ENCODE measurements around the gene ENTPD5. TPM values are rescaled to one million over a fixed set of nuclear protein-coding genes. Genes with fewer than 3 reads are reported as not detected.
A peak's percentile ranks its signal among the peaks of the same experiment; 100 is the strongest.

The ENTPD5 gene
- total RNA-seq, 1 donor from 2014 or later = 13.7 TPM

DNA sequence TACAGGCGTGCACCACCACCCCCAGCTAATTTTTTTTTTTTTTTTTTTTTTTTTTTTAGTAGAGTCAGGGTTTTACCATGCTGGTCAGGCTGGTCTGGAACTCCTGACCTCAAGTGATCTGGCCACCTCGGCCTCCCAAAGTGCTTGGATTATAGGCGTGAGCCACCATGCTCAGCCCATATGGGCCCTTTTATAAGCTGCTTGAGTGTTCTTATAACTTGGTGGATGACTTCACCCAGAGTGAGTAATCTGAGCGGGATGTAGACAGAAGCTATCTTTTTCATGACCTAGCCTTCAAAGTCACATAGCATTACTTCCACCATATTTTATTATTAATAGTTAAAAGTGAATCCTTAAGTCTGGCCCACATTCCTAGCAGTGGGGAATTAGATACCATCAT lies 16.5 kb upstream of the ENTPD5 start:
- TF ChIP-seq, protein P1, sequence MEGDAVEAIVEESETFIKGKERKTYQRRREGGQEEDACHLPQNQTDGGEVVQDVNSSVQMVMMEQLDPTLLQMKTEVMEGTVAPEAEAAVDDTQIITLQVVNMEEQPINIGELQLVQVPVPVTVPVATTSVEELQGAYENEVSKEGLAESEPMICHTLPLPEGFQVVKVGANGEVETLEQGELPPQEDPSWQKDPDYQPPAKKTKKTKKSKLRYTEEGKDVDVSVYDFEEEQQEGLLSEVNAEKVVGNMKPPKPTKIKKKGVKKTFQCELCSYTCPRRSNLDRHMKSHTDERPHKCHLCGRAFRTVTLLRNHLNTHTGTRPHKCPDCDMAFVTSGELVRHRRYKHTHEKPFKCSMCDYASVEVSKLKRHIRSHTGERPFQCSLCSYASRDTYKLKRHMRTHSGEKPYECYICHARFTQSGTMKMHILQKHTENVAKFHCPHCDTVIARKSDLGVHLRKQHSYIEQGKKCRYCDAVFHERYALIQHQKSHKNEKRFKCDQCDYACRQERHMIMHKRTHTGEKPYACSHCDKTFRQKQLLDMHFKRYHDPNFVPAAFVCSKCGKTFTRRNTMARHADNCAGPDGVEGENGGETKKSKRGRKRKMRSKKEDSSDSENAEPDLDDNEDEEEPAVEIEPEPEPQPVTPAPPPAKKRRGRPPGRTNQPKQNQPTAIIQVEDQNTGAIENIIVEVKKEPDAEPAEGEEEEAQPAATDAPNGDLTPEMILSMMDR (IDR thresholded peaks at IDR 0.05; ENCODE audit: insufficient read depth, low read length, severe bottlenecking) = no peak
- no peaks in the 10 kb centered on the region for H3K27me3 ChIP-seq (ENCODE audit: control insufficient read depth, insufficient read depth, low read length)
- H3K36me3 ChIP-seq (ENCODE audit: control insufficient read depth, insufficient read depth, low read length) = no peaks in the 10 kb centered on the region
- no peak overlapping the region for H3K4me3 ChIP-seq (ENCODE audit: low read depth, low read length)
- no peak for FAIRE-seq
- DNase-seq (ENCODE audit: low read depth) = peak; percentile 37

DNA sequence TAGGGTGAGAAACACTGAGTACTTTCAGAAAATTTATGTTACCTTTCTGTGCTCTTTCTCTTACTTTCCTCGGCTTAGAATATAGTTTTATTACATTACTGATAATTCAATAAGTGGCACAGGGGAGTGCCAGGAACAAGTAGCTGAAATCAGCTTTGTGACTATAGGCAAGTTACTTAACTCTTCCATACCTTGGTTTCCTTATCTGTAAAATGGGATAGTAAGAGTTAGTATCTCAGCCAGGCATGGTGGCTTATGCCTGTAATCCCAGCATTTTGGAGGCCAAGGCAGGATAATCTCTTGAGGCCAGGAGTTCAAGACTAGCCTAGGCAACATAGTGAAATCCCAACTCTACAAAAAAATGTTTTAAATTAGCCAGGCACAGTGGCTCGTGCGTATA lies 15.5 kb upstream of the ENTPD5 start:
- FAIRE-seq (no peak), DNase-seq (ENCODE audit: low read depth) (no peak)
- TF ChIP-seq, protein P1 (IDR thresholded peaks at IDR 0.05; ENCODE audit: insufficient read depth, low read length, severe bottlenecking) = no peak
- H3K36me3 ChIP-seq (ENCODE audit: control insufficient read depth, insufficient read depth, low read length) = no peaks in the 10 kb centered on the region
- H3K27me3 ChIP-seq (ENCODE audit: control insufficient read depth, insufficient read depth, low read length) = no peaks in the 10 kb centered on the region
- H3K4me3 ChIP-seq (ENCODE audit: low read depth, low read length) = no peak overlapping the region

GRCh38 chr14:74029136-74029535 lies 10.0 kb upstream of the ENTPD5 start:
- peak; percentile 61 for DNase-seq (ENCODE audit: low read depth)
- no peak for FAIRE-seq
- TF ChIP-seq, protein P1 (IDR thresholded peaks at IDR 0.05; ENCODE audit: insufficient read depth, low read length, severe bottlenecking) = no peak
- Histone ChIP-seq H3K4me3 (ENCODE audit: low read depth, low read length) (no peak overlapping the region), H3K27me3 (ENCODE audit: control insufficient read depth, insufficient read depth, low read length) (no peaks in the 10 kb centered on the region), H3K36me3 (ENCODE audit: control insufficient read depth, insufficient read depth, low read length) (no peaks in the 10 kb centered on the region)

GRCh38 chr14:74022346-74022745 lies 3.3 kb upstream of the ENTPD5 start:
- Histone ChIP-seq H3K36me3 (ENCODE audit: control insufficient read depth, insufficient read depth, low read length) (no peaks in the 10 kb centered on the region), H3K27me3 (ENCODE audit: control insufficient read depth, insufficient read depth, low read length) (no peaks in the 10 kb centered on the region), H3K4me3 (ENCODE audit: low read depth, low read length) (no peak overlapping the region)
- no peak for FAIRE-seq
- DNase-seq (ENCODE audit: low read depth) = no peak
- TF ChIP-seq, protein P1 (IDR thresholded peaks at IDR 0.05; ENCODE audit: insufficient read depth, low read length, severe bottlenecking) = no peak

GRCh38 chr14:74019408-74020137 lies 485 bp upstream of the ENTPD5 start:
- FAIRE-seq (no peak), DNase-seq (ENCODE audit: low read depth) (peak; percentile 30)
- Histone ChIP-seq H3K36me3 (ENCODE audit: control insufficient read depth, insufficient read depth, low read length) (no peaks in the 10 kb centered on the region), H3K4me3 (ENCODE audit: low read depth, low read length) (peak overlapping the region; percentile 97), H3K27me3 (ENCODE audit: control insufficient read depth, insufficient read depth, low read length) (no peaks in the 10 kb centered on the region)
- TF ChIP-seq, protein P1 (IDR thresholded peaks at IDR 0.05; ENCODE audit: insufficient read depth, low read length, severe bottlenecking) = no peak

DNA sequence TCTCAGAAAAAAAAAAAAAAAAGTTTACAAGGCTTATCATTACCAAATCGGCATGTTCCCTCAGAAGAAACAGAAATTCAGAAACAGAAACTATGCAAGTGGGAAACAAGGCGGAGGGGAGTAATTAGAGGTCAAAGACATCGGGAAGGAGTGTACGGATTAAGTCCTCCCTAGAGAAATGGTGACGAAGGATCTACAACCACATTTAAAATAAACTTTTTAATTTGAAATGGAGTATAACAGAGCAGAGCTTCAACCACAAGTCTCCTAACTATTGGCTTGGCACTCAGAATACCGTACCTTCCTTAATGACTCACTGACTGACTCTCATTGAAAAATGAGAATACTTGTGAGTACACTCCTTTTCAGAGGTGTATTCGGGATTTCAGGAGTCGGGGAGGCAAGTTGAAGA lies 908 bp downstream of the ENTPD5 start:
- no peaks in the 10 kb centered on the region for H3K27me3 ChIP-seq (ENCODE audit: control insufficient read depth, insufficient read depth, low read length)
- DNase-seq (ENCODE audit: low read depth) (peak; percentile 85), FAIRE-seq (no peak)
- TF ChIP-seq, protein P1 (IDR thresholded peaks at IDR 0.05; ENCODE audit: insufficient read depth, low read length, severe bottlenecking) = no peak
- H3K4me3 ChIP-seq (ENCODE audit: low read depth, low read length) = peak overlapping the region; percentile 97
- peaks cover 1% of the 10 kb centered on the region for H3K36me3 ChIP-seq (ENCODE audit: control insufficient read depth, insufficient read depth, low read length)
